PC-3 (cell line): Measurements from ENCODE around the gene DTL.

Experiments used
- EZH2 ChIP-seq: fragments of 300-600 bp; sonication (generic); IDR thresholded peaks from one replicate; pipeline ENCODE4 v1.6.1; 2017; ENCODE audit warnings: antibody characterized with exemption, mild to moderate bottlenecking, low read length; ENCODE audit not compliant: unreplicated experiment
- EZH2phosphoT487 ChIP-seq: fragments of 300-600 bp; sonication (generic); IDR thresholded peaks from 2 replicates; pipeline ENCODE4 v1.6.1; 2018; ENCODE audit warnings: mild to moderate bottlenecking, antibody characterized with exemption, low read length, borderline replicate concordance
- TF ChIP-seq, protein P1 (sequence below): fragments of 300-600 bp; sonication (generic); conservative IDR thresholded peaks from 2 replicates; pipeline ENCODE4 v1.5.1; 2017; ENCODE audit warnings: antibody characterized with exemption, low read depth, mild to moderate bottlenecking, low read length

DNA sequence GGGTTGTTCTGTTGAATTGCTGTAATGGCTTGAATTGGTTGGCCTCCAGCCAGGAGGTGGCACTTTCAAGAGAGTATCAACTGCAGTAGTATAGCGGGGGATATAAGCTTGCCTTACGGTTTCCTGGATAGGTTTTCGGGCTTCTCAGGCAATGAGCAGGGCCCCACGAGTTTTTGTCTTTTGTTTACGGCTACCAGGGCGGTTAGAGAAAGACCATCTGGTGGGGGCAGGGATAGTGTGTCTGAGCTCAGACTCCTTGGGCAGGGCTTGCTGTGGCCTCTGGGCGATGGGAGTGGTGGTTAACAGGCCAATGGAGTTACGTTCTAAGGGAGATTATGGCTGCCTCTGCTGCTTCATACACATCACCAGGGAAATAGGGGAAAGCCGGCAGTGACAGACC is 62.8 kb downstream of the DTL start:
- TF ChIP-seq, protein P1, sequence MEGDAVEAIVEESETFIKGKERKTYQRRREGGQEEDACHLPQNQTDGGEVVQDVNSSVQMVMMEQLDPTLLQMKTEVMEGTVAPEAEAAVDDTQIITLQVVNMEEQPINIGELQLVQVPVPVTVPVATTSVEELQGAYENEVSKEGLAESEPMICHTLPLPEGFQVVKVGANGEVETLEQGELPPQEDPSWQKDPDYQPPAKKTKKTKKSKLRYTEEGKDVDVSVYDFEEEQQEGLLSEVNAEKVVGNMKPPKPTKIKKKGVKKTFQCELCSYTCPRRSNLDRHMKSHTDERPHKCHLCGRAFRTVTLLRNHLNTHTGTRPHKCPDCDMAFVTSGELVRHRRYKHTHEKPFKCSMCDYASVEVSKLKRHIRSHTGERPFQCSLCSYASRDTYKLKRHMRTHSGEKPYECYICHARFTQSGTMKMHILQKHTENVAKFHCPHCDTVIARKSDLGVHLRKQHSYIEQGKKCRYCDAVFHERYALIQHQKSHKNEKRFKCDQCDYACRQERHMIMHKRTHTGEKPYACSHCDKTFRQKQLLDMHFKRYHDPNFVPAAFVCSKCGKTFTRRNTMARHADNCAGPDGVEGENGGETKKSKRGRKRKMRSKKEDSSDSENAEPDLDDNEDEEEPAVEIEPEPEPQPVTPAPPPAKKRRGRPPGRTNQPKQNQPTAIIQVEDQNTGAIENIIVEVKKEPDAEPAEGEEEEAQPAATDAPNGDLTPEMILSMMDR = no peak
- no peak for TF ChIP-seq EZH2
- TF ChIP-seq EZH2phosphoT487 = no peak
